A549 (cell line): ENCODE results near the gene RRP8. TPM values are rescaled to one million over a fixed set of nuclear protein-coding genes. Genes with fewer than 3 reads are reported as not detected.

Experiments
- ATAC-seq, 2 experiments: fragments of 200-7000 bp in 1 of 2; fragments of >200 bp in 1 of 2; cut with Nextera tagmentation in 1 of 2; cut with Tn5 transposase in 1 of 2; 3 replicates each; pipeline versions ENCODE4 v1.8.0 to v1.9.1; 2018 to 2020; ENCODE audit warnings: mild to moderate bottlenecking in 1 of 2, moderate library complexity in 1 of 2
- CTCF ChIA-PET: fragments of 300-600 bp; sonication (Branson Sonifier 250); formaldehyde crosslinking; extraction: SDS; loops from one replicate; lab custom pipeline; 2021; ENCODE audit warnings: antibody characterized with exemption, inconsistent platforms; lab: Yijun Ruan, JAX
- POLR2A ChIA-PET: fragments of 350-600 bp; formaldehyde crosslinking; extraction: SDS; loops from one replicate; lab custom pipeline; 2021; ENCODE audit warnings: antibody characterized with exemption, inconsistent platforms; lab: Yijun Ruan, JAX
- DNase-seq, 2 experiments: peaks; one replicate each; pipeline versions ENCODE4 v3.0.0 to v3.0.0-alpha.2; 2011 to 2016; ENCODE audit warnings: low read depth in 1 of 2, low spot score in 1 of 2
- FAIRE-seq: peaks from 2 replicates; lab custom pipeline; 2011; peaks lifted over from hg19 to GRCh38; lab: Jason Lieb, UNC
- H3K27ac ChIP-seq, 2 experiments: fragments of >200 bp; sonication (Bioruptor Twin); formaldehyde crosslinking; 3 replicates each; pipeline ENCODE4 v1.5.1; 2016 to 2017
- H3K4me1 ChIP-seq: fragments of >200 bp; sonication (Bioruptor Twin); formaldehyde crosslinking; 3 replicates; pipeline ENCODE4 v1.6.1; 2016
- H3K4me2 ChIP-seq: fragments of >200 bp; sonication (Bioruptor Twin); formaldehyde crosslinking; 3 replicates; pipeline ENCODE4 v1.6.1; 2016
- H3K4me3 ChIP-seq: fragments of >200 bp; sonication (Bioruptor Twin); formaldehyde crosslinking; 3 replicates; pipeline ENCODE4 v1.5.1; 2016
- H3K9me3 ChIP-seq: fragments of >200 bp; sonication (Bioruptor Twin); formaldehyde crosslinking; 3 replicates; pipeline ENCODE4 v1.6.1; 2016
- ATOH8 ChIP-seq: fragments of 250-450 bp; sonication (Bioruptor Pico); IDR thresholded peaks from 2 replicates; pipeline ENCODE4 v1.5.0; 2020; ENCODE audit warnings: low read depth, mild to moderate bottlenecking, moderate library complexity
- CBX2 ChIP-seq: fragments of 200-600 bp; sonication (generic); IDR thresholded peaks from 2 replicates; pipeline ENCODE4 v1.6.1; 2016; ENCODE audit warnings: low read depth, mild to moderate bottlenecking, borderline replicate concordance
- E2F6 ChIP-seq: IDR thresholded peaks from 2 replicates; pipeline ENCODE4 v1.6.1; 2012; ENCODE audit warnings: low read depth, borderline replicate concordance
- EHMT2 ChIP-seq: fragments of 200-600 bp; sonication (generic); IDR thresholded peaks from 2 replicates; pipeline ENCODE4 v1.6.1; 2016; ENCODE audit warnings: antibody characterized with exemption, low read depth, mild to moderate bottlenecking, moderate library complexity
- ESRRA ChIP-seq: fragments of 150-350 bp; IDR thresholded peaks from 2 replicates; pipeline ENCODE4 v1.6.1; 2014; ENCODE audit warnings: mild to moderate bottlenecking, low read length, borderline replicate concordance
- FOSB ChIP-seq: fragments of 250-450 bp; sonication (Bioruptor Pico); IDR thresholded peaks from 2 replicates; pipeline ENCODE4 v1.5.0; 2020; ENCODE audit warnings: mild to moderate bottlenecking, moderate library complexity
- HDAC2 ChIP-seq: fragments of 200-600 bp; sonication (generic); IDR thresholded peaks from 2 replicates; pipeline ENCODE4 v1.6.1; 2016
- HES2 ChIP-seq: fragments of >200 bp; sonication (Bioruptor Twin); formaldehyde crosslinking; IDR thresholded peaks from 2 replicates; pipeline ENCODE4 v1.6.1; 2016
- HEYL ChIP-seq: fragments of 250-450 bp; sonication (Bioruptor Pico); IDR thresholded peaks from 2 replicates; pipeline ENCODE4 v1.8.0; 2021; ENCODE audit warnings: mild to moderate bottlenecking, moderate library complexity
- HOXA7 ChIP-seq: fragments of 250-450 bp; sonication (Bioruptor Pico); IDR thresholded peaks from 2 replicates; pipeline ENCODE4 v1.5.0; 2020; ENCODE audit warnings: mild to moderate bottlenecking, moderate library complexity
- HOXB13 ChIP-seq: fragments of 250-450 bp; sonication (Bioruptor Pico); IDR thresholded peaks from 2 replicates; pipeline ENCODE4 v1.5.0; 2020; ENCODE audit warnings: low read depth, mild to moderate bottlenecking, moderate library complexity
- MAFK ChIP-seq: fragments of 450-650 bp; IDR thresholded peaks from 2 replicates; pipeline ENCODE4 v1.6.1; 2014; ENCODE audit not compliant: partially characterized antibody
- MAX ChIP-seq: IDR thresholded peaks from 2 replicates; pipeline ENCODE4 v1.6.1; 2012
- PHF8 ChIP-seq: fragments of 200-600 bp; sonication (generic); IDR thresholded peaks from 2 replicates; pipeline ENCODE4 v1.6.1; 2016; ENCODE audit warnings: low read depth, mild to moderate bottlenecking, antibody characterized with exemption, moderate library complexity, borderline replicate concordance
- POLR2A ChIP-seq: IDR thresholded peaks from 2 replicates; pipeline ENCODE4 v1.6.1; 2012; ENCODE audit warnings: mild to moderate bottlenecking, low read length
- REST ChIP-seq: fragments of 200-600 bp; sonication (generic); IDR thresholded peaks from 2 replicates; pipeline ENCODE4 v1.6.1; 2016; ENCODE audit warnings: antibody characterized with exemption, mild to moderate bottlenecking, moderate library complexity
- RFX5 ChIP-seq: fragments of 450-650 bp; IDR thresholded peaks from 2 replicates; pipeline ENCODE4 v1.7.1; 2014; ENCODE audit warnings: antibody characterized with exemption, mild to moderate bottlenecking, moderate library complexity
- SMC3 ChIP-seq: fragments of >200 bp; sonication (Bioruptor Twin); formaldehyde crosslinking; IDR thresholded peaks from 3 replicates; pipeline ENCODE4 v1.6.1; 2018; ENCODE audit warnings: inconsistent platforms
- TFCP2L1 ChIP-seq: fragments of 250-450 bp; sonication (Bioruptor Pico); IDR thresholded peaks from 2 replicates; pipeline ENCODE4 v1.5.0; 2021; ENCODE audit warnings: mild to moderate bottlenecking
- USF2 ChIP-seq: fragments of 450-650 bp; IDR thresholded peaks from 2 replicates; pipeline ENCODE4 v1.6.1; 2014; ENCODE audit warnings: antibody characterized with exemption
- ZC3H11A ChIP-seq: fragments of 450-650 bp; IDR thresholded peaks from 2 replicates; pipeline ENCODE4 v1.6.1; 2014; ENCODE audit warnings: antibody characterized with exemption, mild to moderate bottlenecking
- WGBS: methylation state at CpG from one replicate; pipeline ENCODE4 v1.1.6; 2017; ENCODE audit errors: missing lambda C conversion rate; 5-methylcytosine and 5-hydroxymethylcytosine counted together
- polyA plus RNA-seq, 4 experiments: library from polyadenylated mRNA; depleted of rRNA in 3 of 4; stranded (reverse); fragments of >200 nt; fragmentation: RNase III in 1 of 4; extraction: RNeasy Plus Mini Kit Qiagen cat#74134 plus additional on column Dnase treatment in 1 of 4; gene quantifications; 2 replicates in 3 of 4; 3 replicates in 1 of 4; pipeline ENCODE4 v1.2.3, GENCODE V29; 2011 to 2017

The RRP8 gene
- polyA plus RNA-seq, 2 of the 4 experiments (the other 2 are of a cell fraction), result 14.5 to 25.9 TPM

DNA sequence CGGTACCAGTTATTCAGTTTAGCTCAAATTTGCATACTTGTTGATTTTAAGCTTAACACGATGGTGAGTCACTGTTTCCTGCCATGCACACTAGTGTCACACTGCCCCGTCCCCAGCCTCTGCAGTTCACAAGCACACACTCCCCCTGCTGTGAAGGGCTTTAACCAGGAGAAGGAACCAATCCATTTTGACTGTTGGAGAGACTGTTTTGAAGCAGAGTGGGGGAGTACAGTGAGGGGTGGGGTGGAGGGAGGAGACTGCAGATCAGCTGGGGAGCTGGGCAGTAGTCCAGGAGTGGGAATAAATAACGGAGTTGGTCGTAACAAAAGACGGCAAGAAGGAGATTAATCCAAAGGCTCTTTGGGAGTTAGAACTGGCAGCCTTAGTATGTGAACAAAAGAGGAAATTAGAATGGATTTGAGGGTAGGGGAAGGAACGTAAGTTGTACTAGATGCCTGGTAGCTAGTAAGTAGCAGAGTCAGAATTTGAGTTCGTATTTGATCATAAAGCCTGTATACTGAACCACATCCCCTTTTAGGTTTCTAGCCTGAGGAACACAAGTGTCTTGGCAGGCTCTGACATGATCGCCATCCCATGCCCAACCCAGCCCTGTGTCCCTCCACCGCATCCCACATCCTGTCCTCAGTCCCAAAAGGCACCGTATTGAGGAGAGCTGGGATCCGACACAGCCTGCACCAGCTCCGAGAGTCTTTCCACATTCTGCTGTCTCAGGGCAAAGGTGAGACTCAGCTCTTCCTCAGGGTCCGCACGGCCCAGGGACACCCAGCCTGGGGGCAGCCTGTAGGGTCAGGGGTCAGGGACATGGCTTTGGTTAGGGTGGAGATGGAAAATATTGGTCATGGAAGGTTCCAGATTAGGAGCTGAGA is 14.9 kb upstream of the RRP8 start (continued):
- no peak for TF ChIP-seq E2F6

DNA sequence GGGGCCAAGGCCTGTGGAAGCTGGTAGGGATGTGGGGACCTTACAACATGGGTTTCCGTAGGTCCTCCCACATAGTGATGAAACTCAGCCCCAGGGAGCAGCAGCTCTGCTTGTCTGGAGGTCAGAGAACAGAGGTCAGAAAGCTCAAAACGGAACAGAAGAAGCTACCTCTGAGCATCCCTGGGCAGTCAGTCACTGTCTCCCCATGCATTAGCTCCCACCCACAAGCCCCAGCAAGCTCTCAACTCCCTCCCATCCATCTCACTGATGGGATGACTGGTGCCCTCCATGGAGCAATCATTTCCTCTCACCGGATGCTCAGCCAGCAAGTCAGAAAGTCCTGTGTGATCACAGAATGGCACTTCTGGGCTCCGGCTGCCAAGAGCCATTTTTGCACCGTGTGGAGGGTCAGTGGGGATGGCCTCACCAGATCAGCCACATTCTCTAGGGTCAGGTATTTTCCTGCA is 13.9 kb upstream of the RRP8 start:
- WGBS, result 98% methylated on average over 5 of the region's 5 CpGs
- no peak for TF ChIP-seq HES2
- no peak for TF ChIP-seq E2F6
- TF ChIP-seq MAX, result no peak
- no peak for TF ChIP-seq HOXB13 (CRISPR knock-in tag)
- no peak for TF ChIP-seq RFX5
- no peak for TF ChIP-seq FOSB (CRISPR knock-in tag)
- no peak for TF ChIP-seq EHMT2
- no peak for TF ChIP-seq CBX2
- no peak for TF ChIP-seq POLR2A
- no peak for TF ChIP-seq TFCP2L1 (CRISPR knock-in tag)
- no peak for TF ChIP-seq SMC3
- TF ChIP-seq REST, result no peak
- no peak for TF ChIP-seq HDAC2
- TF ChIP-seq USF2, result no peak
- TF ChIP-seq MAFK, result no peak
- FAIRE-seq (no peak), ATAC-seq (no peak), DNase-seq (no peak)
- H3K9me3 ChIP-seq, result no peaks in the 10 kb centered on the region
- H3K27ac ChIP-seq, result no peak overlapping the region
- CTCF ChIA-PET, result interaction anchor here (1.6 kb wide), 1 partner anchor 66 kb away, joined by 10 read pairs; the partner anchor contains the start of gene MRPL17
- H3K4me3 ChIP-seq, result no peak overlapping the region
- H3K4me2 ChIP-seq, result no peak overlapping the region
- POLR2A ChIA-PET, result no interaction called here
- H3K4me1 ChIP-seq, result peaks cover 17% of the 10 kb centered on the region

GRCh38 chr11:6616596-6617250 is 13.3 kb upstream of the RRP8 start:
- FAIRE-seq (no peak), ATAC-seq (no peak), DNase-seq (no peak)
- Histone ChIP-seq H3K4me3 (no peak overlapping the region), H3K4me2 (no peak overlapping the region), H3K9me3 (no peaks in the 10 kb centered on the region), H3K4me1 (peaks cover 17% of the 10 kb centered on the region), H3K27ac (no peak overlapping the region)
- CTCF ChIA-PET, result interaction anchor here (0.9 to 1.5 kb wide), 3 partner anchors 12 to 238 kb away, joined by 3 to 6 read pairs (median 4); partner anchors contain the start of gene MRPL17
- no peak for TF ChIP-seq HOXA7 (CRISPR knock-in tag)
- TF ChIP-seq PHF8, result no peak
- no peak for TF ChIP-seq ATOH8
- no peak for TF ChIP-seq ESRRA
- TF ChIP-seq ZC3H11A, result no peak
- TF ChIP-seq HEYL (CRISPR knock-in tag), result no peak
- POLR2A ChIA-PET, result no interaction called here
- 87% methylated on average over 10 of the region's 14 CpGs for WGBS
